ENCODE measurements around the gene AKAP12.

The AKAP12 gene

GRCh38 chr6:151349651-151350270, 110.0 kb downstream of the AKAP12 start:
- Histone ChIP-seq H2AFZ (ENCODE audit: low read depth) (no peak overlapping the region), H3K36me3 (ENCODE audit: insufficient read depth) (no peaks in the 10 kb centered on the region), H3K4me2 (no peak overlapping the region), H3K27ac (no peak overlapping the region), H3K79me2 (ENCODE audit: insufficient read depth, low read depth) (no peaks in the 10 kb centered on the region), H4K20me1 (ENCODE audit: insufficient read depth) (no peaks in the 10 kb centered on the region), H3K9ac (no peak overlapping the region), H3K4me1 (ENCODE audit: low read depth, poor library complexity, severe bottlenecking) (no peaks in the 10 kb centered on the region), H3K27me3 (ENCODE audit: insufficient read depth, low read depth) (no peaks in the 10 kb centered on the region), H3K4me3 (IDR thresholded peaks at IDR 0.05; ENCODE audit: insufficient read depth, low read depth, low read length) (no peak overlapping the region)
- no peak for TF ChIP-seq CTCF (conservative IDR thresholded peaks at IDR 0.05; ENCODE audit: low read depth, low read length)

- Histone ChIP-seq H3K27me3 (ENCODE audit: insufficient read depth, low read depth) (no peaks in the 10 kb centered on the region), H3K4me1 (ENCODE audit: low read depth, poor library complexity, severe bottlenecking) (no peaks in the 10 kb centered on the region), H3K79me2 (ENCODE audit: insufficient read depth, low read depth) (no peaks in the 10 kb centered on the region), H3K9ac (no peak overlapping the region), H2AFZ (ENCODE audit: low read depth) (no peak overlapping the region), H3K4me3 (IDR thresholded peaks at IDR 0.05; ENCODE audit: insufficient read depth, low read depth, low read length) (no peak overlapping the region), H3K36me3 (ENCODE audit: insufficient read depth) (no peaks in the 10 kb centered on the region), H3K27ac (no peak overlapping the region), H3K4me2 (no peak overlapping the region), H4K20me1 (ENCODE audit: insufficient read depth) (no peaks in the 10 kb centered on the region)
- no peak for TF ChIP-seq CTCF (conservative IDR thresholded peaks at IDR 0.05; ENCODE audit: low read depth, low read length)
Observed at GRCh38 chr6:151350442-151351145, 110.8 kb downstream of the AKAP12 start.

GRCh38 chr6:151351146-151351700, 111.5 kb downstream of the AKAP12 start:
- Histone ChIP-seq H3K9ac (no peak overlapping the region), H3K27ac (no peak overlapping the region), H3K4me1 (ENCODE audit: low read depth, poor library complexity, severe bottlenecking) (no peaks in the 10 kb centered on the region), H3K4me2 (no peak overlapping the region), H3K27me3 (ENCODE audit: insufficient read depth, low read depth) (no peaks in the 10 kb centered on the region), H3K79me2 (ENCODE audit: insufficient read depth, low read depth) (no peaks in the 10 kb centered on the region), H3K36me3 (ENCODE audit: insufficient read depth) (no peaks in the 10 kb centered on the region), H2AFZ (ENCODE audit: low read depth) (no peak overlapping the region), H4K20me1 (ENCODE audit: insufficient read depth) (no peaks in the 10 kb centered on the region), H3K4me3 (IDR thresholded peaks at IDR 0.05; ENCODE audit: insufficient read depth, low read depth, low read length) (no peak overlapping the region)
- TF ChIP-seq CTCF (conservative IDR thresholded peaks at IDR 0.05; ENCODE audit: low read depth, low read length) = no peak

- H3K79me2 ChIP-seq (ENCODE audit: insufficient read depth, low read depth) = no peaks in the 10 kb centered on the region
- H3K4me1 ChIP-seq (ENCODE audit: low read depth, poor library complexity, severe bottlenecking) = no peaks in the 10 kb centered on the region
- H3K9ac ChIP-seq = no peak overlapping the region
- H3K4me3 ChIP-seq (IDR thresholded peaks at IDR 0.05; ENCODE audit: insufficient read depth, low read depth, low read length) = no peak overlapping the region
- no peak for TF ChIP-seq CTCF (conservative IDR thresholded peaks at IDR 0.05; ENCODE audit: low read depth, low read length)
- no peaks in the 10 kb centered on the region for H4K20me1 ChIP-seq (ENCODE audit: insufficient read depth)
- H3K27ac ChIP-seq = no peak overlapping the region
- no peak overlapping the region for H2AFZ ChIP-seq (ENCODE audit: low read depth)
- H3K36me3 ChIP-seq (ENCODE audit: insufficient read depth) = no peaks in the 10 kb centered on the region
- H3K4me2 ChIP-seq = no peak overlapping the region
- H3K27me3 ChIP-seq (ENCODE audit: insufficient read depth, low read depth) = no peaks in the 10 kb centered on the region
Observed at GRCh38 chr6:151351731-151352130, 112.0 kb downstream of the AKAP12 start.
